SK-N-SH (cell line): ENCODE measurements around the gene MED26. TPM values are rescaled to one million over a fixed set of nuclear protein-coding genes. Genes with fewer than 3 reads are reported as not detected.

Experiments used
- CTCF ChIA-PET: fragments of 300-600, 350-600 bp; formaldehyde crosslinking; extraction: SDS; loops from one replicate; lab custom pipeline; 2021; lab: Yijun Ruan, JAX
- POLR2A ChIA-PET: fragments of 350-600 bp; sonication (Branson Sonifier 250); formaldehyde crosslinking; extraction: SDS; loops from one replicate; lab custom pipeline; 2020; ENCODE audit warnings: antibody characterized with exemption, inconsistent platforms; lab: Yijun Ruan, JAX
- DNase-seq: peaks from one replicate; pipeline ENCODE4 v3.0.0; 2012
- H2AFZ ChIP-seq: fragments of 200-600 bp; sonication (generic); 2 replicates; pipeline ENCODE4 v1.8.1; 2016; ENCODE audit warnings: antibody characterized with exemption, mild to moderate bottlenecking, low read depth
- H3F3A ChIP-seq: fragments of 200-600 bp; sonication (generic); replicated peaks from 2 replicates; pipeline ENCODE3; 2016; ENCODE audit warnings: antibody characterized with exemption, mild to moderate bottlenecking; ENCODE audit not compliant: insufficient read depth
- H3K27ac ChIP-seq, 2 experiments: fragments of 200-500 bp in 1 of 2; fragments of 200-600 bp in 1 of 2; sonication (Bioruptor generic) in 1 of 2; sonication (generic), shearing (Covaris generic) in 1 of 2; 2 replicates each; pipeline versions ENCODE4 v1.5.1 to v1.6.1; 2014 to 2016; ENCODE audit warnings: low read depth in 2 of 2, inconsistent platforms in 1 of 2, low read length in 1 of 2, mild to moderate bottlenecking in 1 of 2, mixed read lengths in 1 of 2
- H3K27me3 ChIP-seq: fragments of 200-600 bp; sonication (generic), shearing (Covaris generic); 2 replicates; pipeline ENCODE4 v1.6.1; 2016; ENCODE audit warnings: mixed run types; ENCODE audit not compliant: insufficient read depth
- H3K36me3 ChIP-seq, 2 experiments: fragments of 200-500 bp in 1 of 2; fragments of 200-600 bp in 1 of 2; sonication (Bioruptor generic) in 1 of 2; sonication (generic) in 1 of 2; replicated peaks in 1 of 2; 2 replicates each; pipeline versions ENCODE3 to v1.5.1; 2014 to 2016; ENCODE audit warnings: low read length in 1 of 2, mild to moderate bottlenecking in 1 of 2; ENCODE audit not compliant: insufficient read depth in 2 of 2, control insufficient read depth in 1 of 2
- H3K4me1 ChIP-seq, 2 experiments: fragments of 200-500 bp in 1 of 2; fragments of 200-600 bp in 1 of 2; sonication (Bioruptor generic) in 1 of 2; sonication (generic), shearing (Covaris generic) in 1 of 2; 2 replicates each; pipeline versions ENCODE4 v1.5.1 to v1.6.1; 2014 to 2016; ENCODE audit warnings: low read depth in 1 of 2, low read length in 1 of 2, mixed run types in 1 of 2; ENCODE audit not compliant: insufficient read depth in 2 of 2, control insufficient read depth in 1 of 2
- H3K4me2 ChIP-seq: fragments of 200-600 bp; sonication (generic), shearing (Covaris generic); 2 replicates; pipeline ENCODE4 v1.6.1; 2017; ENCODE audit warnings: mixed run types
- H3K4me3 ChIP-seq, 2 experiments: fragments of 200-500 bp in 1 of 2; fragments of 200-600 bp in 1 of 2; sonication (Bioruptor generic) in 1 of 2; sonication (generic), shearing (Covaris generic) in 1 of 2; 2 replicates each; pipeline versions ENCODE4 v1.5.1 to v1.8.1; 2014 to 2016; ENCODE audit warnings: low read depth in 2 of 2, inconsistent platforms in 1 of 2, low read length in 1 of 2, mild to moderate bottlenecking in 1 of 2, mixed read lengths in 1 of 2, moderate library complexity in 1 of 2
- H3K79me2 ChIP-seq: fragments of 200-600 bp; sonication (generic); 2 replicates; pipeline ENCODE4 v1.8.1; 2017; ENCODE audit warnings: mild to moderate bottlenecking; ENCODE audit not compliant: insufficient read depth
- H3K9ac ChIP-seq: fragments of 200-600 bp; sonication (generic); 2 replicates; pipeline ENCODE4 v1.6.1; 2017; ENCODE audit warnings: mixed run types
- H3K9me2 ChIP-seq: fragments of 200-600 bp; sonication (generic); 2 replicates; pipeline ENCODE4 v1.6.1; 2017; ENCODE audit warnings: mixed run types
- H3K9me3 ChIP-seq: fragments of 200-600 bp; sonication (generic); 2 replicates; pipeline ENCODE4 v1.6.1; 2017; ENCODE audit warnings: mixed run types, mild to moderate bottlenecking, moderate library complexity
- H4K20me1 ChIP-seq: fragments of 200-600 bp; sonication (generic); 2 replicates; pipeline ENCODE4 v1.6.1; 2017; ENCODE audit warnings: mild to moderate bottlenecking, mixed run types; ENCODE audit not compliant: insufficient read depth
- CHD2 ChIP-seq: fragments of 150-350 bp; IDR thresholded peaks from 2 replicates; pipeline ENCODE4 v1.6.1; 2018; ENCODE audit warnings: low read length; ENCODE audit not compliant: partially characterized antibody
- ELF1 ChIP-seq: IDR thresholded peaks from 2 replicates; pipeline ENCODE4 v1.4.0; 2012
- EP300 ChIP-seq, 2 experiments: IDR thresholded peaks; 2 replicates each; pipeline versions ENCODE4 v1.4.0 to v1.6.1; 2012; ENCODE audit warnings: borderline replicate concordance in 1 of 2, low read depth in 1 of 2, low read length in 1 of 2
- EZH2phosphoT487 ChIP-seq: fragments of 200-600 bp; sonication (generic); IDR thresholded peaks from 2 replicates; pipeline ENCODE4 v1.6.1; 2017; ENCODE audit warnings: low read depth, mixed run types, mild to moderate bottlenecking, antibody characterized with exemption, moderate library complexity, borderline replicate concordance
- FOSL2 ChIP-seq: IDR thresholded peaks from 2 replicates; pipeline ENCODE4 v1.4.0; 2012; ENCODE audit warnings: low read depth, mild to moderate bottlenecking, moderate library complexity, borderline replicate concordance
- FOXJ3 ChIP-seq: sonication (generic); formaldehyde crosslinking; IDR thresholded peaks from 2 replicates; pipeline ENCODE4 v1.5.1; 2020; ENCODE audit warnings: mild to moderate bottlenecking, missing genetic modification reagents
- FOXM1 ChIP-seq: IDR thresholded peaks from 2 replicates; pipeline ENCODE4 v1.4.0; 2012; ENCODE audit warnings: low read depth, mild to moderate bottlenecking
- GABPA ChIP-seq: IDR thresholded peaks from 2 replicates; pipeline ENCODE4 v1.4.0; 2012; ENCODE audit warnings: low read depth, mild to moderate bottlenecking
- IRF3 ChIP-seq: fragments of 150-350 bp; IDR thresholded peaks from 2 replicates; pipeline ENCODE4 v1.6.1; 2016; ENCODE audit warnings: mild to moderate bottlenecking, low read depth, low read length
- MXI1 ChIP-seq: IDR thresholded peaks from 2 replicates; pipeline ENCODE4 v1.6.1; 2012; ENCODE audit warnings: mild to moderate bottlenecking, low read depth, low read length, improper control_type of control experiment
- NFIC ChIP-seq: IDR thresholded peaks from 2 replicates; pipeline ENCODE4 v1.4.0; 2012; ENCODE audit warnings: borderline replicate concordance
- NRF1 ChIP-seq: IDR thresholded peaks from 2 replicates; pipeline ENCODE4 v1.6.1; 2012; ENCODE audit warnings: low read depth, mild to moderate bottlenecking, low read length
- POLR2AphosphoS5 ChIP-seq: IDR thresholded peaks from 2 replicates; pipeline ENCODE4 v1.6.1; 2012; ENCODE audit warnings: low read depth, low read length
- RCOR1 ChIP-seq: fragments of 150-350 bp; IDR thresholded peaks from 2 replicates; pipeline ENCODE4 v1.6.1; 2017; ENCODE audit warnings: antibody characterized with exemption, low read length
- RXRA ChIP-seq: IDR thresholded peaks from 2 replicates; pipeline ENCODE4 v1.4.0; 2012; ENCODE audit warnings: low read depth, mild to moderate bottlenecking, borderline replicate concordance
- SIN3A ChIP-seq: IDR thresholded peaks from 2 replicates; pipeline ENCODE4 v1.6.1; 2012; ENCODE audit warnings: low read depth, mild to moderate bottlenecking, low read length, moderate library complexity, borderline replicate concordance
- SMC3 ChIP-seq: IDR thresholded peaks from 2 replicates; pipeline ENCODE4 v1.6.1; 2012; ENCODE audit warnings: low read depth, low read length, improper control_type of control experiment
- TCF12 ChIP-seq: IDR thresholded peaks from 2 replicates; pipeline ENCODE4 v1.4.0; 2012
- USF1 ChIP-seq: IDR thresholded peaks from 2 replicates; pipeline ENCODE4 v1.4.0; 2012; ENCODE audit warnings: low read depth, borderline replicate concordance
- YY1 ChIP-seq: IDR thresholded peaks from 2 replicates; pipeline ENCODE4 v1.4.0; 2012; ENCODE audit warnings: low read depth, mild to moderate bottlenecking
- WGBS: methylation state at CpG from one replicate; pipeline ENCODE4 v1.1.6; 2017; ENCODE audit warnings: low lambda C conversion rate; 5-methylcytosine and 5-hydroxymethylcytosine counted together
- polyA plus RNA-seq, 3 experiments: library from polyadenylated mRNA; depleted of rRNA; stranded (reverse); fragments of >200 nt; gene quantifications; 2 replicates each; pipeline ENCODE4 v1.2.3, GENCODE V29; 2012

MED26 gene
- polyA plus RNA-seq, 1 of the 3 experiments (the other 2 are of a cell fraction), result 3.5 TPM

- Histone ChIP-seq H3K9me2 (no peaks in the 10 kb centered on the region), H3K4me1 (peaks cover 4 to 45% of the 10 kb centered on the region in 2 experiments; a peak in 2 of 4 replicates), H3K27me3 (no peaks in the 10 kb centered on the region), H3K4me2 (no peak overlapping the region), H2AFZ (no peak overlapping the region), H3K4me3 (no peak overlapping the region), H3K27ac (no peak overlapping the region; a peak in 1 of 4 replicates), H3K9ac (no peak overlapping the region), H3K9me3 (no peaks in the 10 kb centered on the region), H3K79me2 (peaks cover 100% of the 10 kb centered on the region), H3F3A (no peaks in the 10 kb centered on the region), H4K20me1 (peaks cover 98% of the 10 kb centered on the region), H3K36me3 (no peaks in the 10 kb centered on the region)
- TF ChIP-seq EP300 (IDR thresholded peaks at IDR 0.05; ENCODE audit: borderline replicate concordance in 1 of 2, low read depth in 1 of 2, low read length in 1 of 2), result no peak
- no peak for TF ChIP-seq FOXJ3
- TF ChIP-seq RXRA, result no peak
- TF ChIP-seq FOSL2, result no peak
- TF ChIP-seq SIN3A, result no peak
- TF ChIP-seq GABPA, result no peak
- no peak for TF ChIP-seq MXI1
- TF ChIP-seq EZH2phosphoT487, result no peak
- no peak for TF ChIP-seq RCOR1
- TF ChIP-seq USF1, result no peak
- no peak for TF ChIP-seq FOXM1
- no peak for TF ChIP-seq NFIC
- no peak for TF ChIP-seq SMC3
- no peak for TF ChIP-seq TCF12
- no peak for TF ChIP-seq YY1
- TF ChIP-seq ELF1, result no peak
- no peak for TF ChIP-seq IRF3
- no peak for TF ChIP-seq CHD2
- no peak for TF ChIP-seq POLR2AphosphoS5
- no peak for TF ChIP-seq NRF1
- 98% methylated on average over 10 of the region's 20 CpGs for WGBS
- POLR2A ChIA-PET, result no interaction called here
- no peak for DNase-seq
- CTCF ChIA-PET, result interaction anchor here (3.1 kb wide), 1 partner anchor 12 kb away, joined by 12 read pairs; no protein-coding TSS in a partner anchor
Measured at GRCh38 chr19:16601378-16602052, 26.5 kb downstream of the MED26 start.
